ENCODE data around the gene PLSCR3. TPM values are rescaled to one million over a fixed set of nuclear protein-coding genes. Genes with fewer than 3 reads are reported as not detected.

The PLSCR3 gene
- total RNA-seq, 1 experiment from 2014 or later, result 15.2 TPM

DNA sequence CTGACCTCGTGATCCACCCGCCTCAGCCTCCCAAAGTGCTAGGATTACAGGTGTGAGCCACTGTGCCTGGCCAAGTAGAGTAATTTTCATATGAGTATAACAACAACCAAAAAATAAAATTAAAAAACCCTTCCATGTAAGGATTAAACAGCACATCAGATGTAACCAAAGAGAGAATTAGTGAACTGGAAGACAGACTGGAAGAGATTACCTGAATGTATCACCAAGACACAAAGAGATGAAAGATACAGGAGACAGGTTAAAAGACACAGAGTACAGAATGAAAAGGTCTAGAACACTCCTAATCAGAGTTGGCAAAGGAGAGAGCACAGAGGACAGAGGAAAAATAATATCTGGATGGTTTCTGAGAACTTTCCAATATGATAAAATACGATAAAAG, 15.2 kb downstream of the PLSCR3 start:
- no peak overlapping the region for H3K27ac ChIP-seq (ENCODE audit: low read depth, low read length, poor library complexity, severe bottlenecking)
- ChIA-PET POLR2A (ENCODE audit: low non-redundant PET) (no interaction called here), CTCF (no interaction called here)
- H3K9me3 ChIP-seq (ENCODE audit: low read depth, low read length, poor library complexity, severe bottlenecking), result no peaks in the 10 kb centered on the region
- intact Hi-C loops (cut with micrococcal nuclease; ENCODE audit: unreplicated experiment), result no loop called here
- TF ChIP-seq, protein P1, sequence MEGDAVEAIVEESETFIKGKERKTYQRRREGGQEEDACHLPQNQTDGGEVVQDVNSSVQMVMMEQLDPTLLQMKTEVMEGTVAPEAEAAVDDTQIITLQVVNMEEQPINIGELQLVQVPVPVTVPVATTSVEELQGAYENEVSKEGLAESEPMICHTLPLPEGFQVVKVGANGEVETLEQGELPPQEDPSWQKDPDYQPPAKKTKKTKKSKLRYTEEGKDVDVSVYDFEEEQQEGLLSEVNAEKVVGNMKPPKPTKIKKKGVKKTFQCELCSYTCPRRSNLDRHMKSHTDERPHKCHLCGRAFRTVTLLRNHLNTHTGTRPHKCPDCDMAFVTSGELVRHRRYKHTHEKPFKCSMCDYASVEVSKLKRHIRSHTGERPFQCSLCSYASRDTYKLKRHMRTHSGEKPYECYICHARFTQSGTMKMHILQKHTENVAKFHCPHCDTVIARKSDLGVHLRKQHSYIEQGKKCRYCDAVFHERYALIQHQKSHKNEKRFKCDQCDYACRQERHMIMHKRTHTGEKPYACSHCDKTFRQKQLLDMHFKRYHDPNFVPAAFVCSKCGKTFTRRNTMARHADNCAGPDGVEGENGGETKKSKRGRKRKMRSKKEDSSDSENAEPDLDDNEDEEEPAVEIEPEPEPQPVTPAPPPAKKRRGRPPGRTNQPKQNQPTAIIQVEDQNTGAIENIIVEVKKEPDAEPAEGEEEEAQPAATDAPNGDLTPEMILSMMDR (conservative IDR thresholded peaks at IDR 0.05; ENCODE audit: low read depth, low read length), result no peak
- TF ChIP-seq EZH2 (IDR thresholded peaks at IDR 0.05; ENCODE audit: borderline replicate concordance, low read depth, low read length, poor library complexity, severe bottlenecking), result no peak
- no peak for DNase-seq (ENCODE audit: low spot score)
- no peaks in the 10 kb centered on the region for H3K4me1 ChIP-seq (ENCODE audit: insufficient read depth, low read length, poor library complexity, severe bottlenecking)
- no TSS peak for BruUV-seq (replicated peaks)
- no peaks in the 10 kb centered on the region for H3K36me3 ChIP-seq (ENCODE audit: insufficient read depth, low read length, poor library complexity, severe bottlenecking)
- H3K4me3 ChIP-seq (ENCODE audit: low read depth, low read length, poor library complexity, severe bottlenecking), result no peak overlapping the region
- H3K27me3 ChIP-seq (replicated peaks; ENCODE audit: insufficient read depth, low read depth, low read length, poor library complexity), result no peaks in the 10 kb centered on the region

DNA sequence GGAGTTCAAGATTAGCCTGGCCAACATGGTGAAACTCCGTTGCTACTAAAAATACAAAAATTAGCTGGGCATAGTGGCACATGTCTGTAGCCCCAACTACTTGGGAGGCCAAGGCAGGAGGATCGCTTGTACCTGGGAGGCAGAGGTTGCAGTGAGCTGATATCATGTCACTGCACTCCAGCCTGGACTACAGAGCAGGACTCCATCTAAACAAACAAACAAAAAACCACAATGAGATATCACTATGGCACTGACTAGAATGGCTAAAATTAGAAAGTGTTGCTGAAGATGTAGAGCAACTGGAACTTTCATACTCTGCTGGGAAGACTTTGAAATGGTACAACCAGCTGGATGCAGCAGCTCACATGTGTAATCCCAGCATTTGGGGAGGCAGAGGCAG, 20.0 kb downstream of the PLSCR3 start:
- no peaks in the 10 kb centered on the region for H3K36me3 ChIP-seq (ENCODE audit: insufficient read depth, low read length, poor library complexity, severe bottlenecking)

DNA sequence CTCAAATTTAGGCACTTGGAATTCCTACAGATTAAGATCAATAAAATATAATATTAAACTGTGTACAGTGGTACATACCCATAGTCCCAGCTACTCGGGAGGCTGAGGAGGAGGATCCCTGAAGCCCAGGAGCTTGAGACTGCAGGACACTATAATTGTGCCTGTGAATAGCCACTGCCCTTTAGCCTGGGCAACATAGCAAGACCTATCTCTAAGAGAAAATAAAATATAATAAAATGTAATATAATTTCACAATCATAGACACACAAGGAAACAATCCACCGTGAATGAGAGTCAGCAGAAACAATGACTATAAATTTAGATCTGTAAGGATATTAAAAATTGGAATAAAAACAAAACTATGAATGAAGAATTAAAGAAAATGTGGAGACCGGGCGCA, 23.5 kb downstream of the PLSCR3 start:
- H3K27me3 ChIP-seq (replicated peaks; ENCODE audit: insufficient read depth, low read depth, low read length, poor library complexity), result no peaks in the 10 kb centered on the region
- ChIA-PET CTCF (interaction anchor here (0.6 kb wide), 2 partner anchors 151 to 233 kb away, joined by 5 to 13 read pairs; partner anchors contain the start of genes ACADVL and DLG4), POLR2A (ENCODE audit: low non-redundant PET) (interaction anchor here (0.7 kb wide), 1 partner anchor 120 kb away, joined by 3 read pairs; no protein-coding TSS in a partner anchor)
- BruUV-seq (replicated peaks), result no TSS peak
- TF ChIP-seq, protein P1 (conservative IDR thresholded peaks at IDR 0.05; ENCODE audit: low read depth, low read length), result no peak
- TF ChIP-seq EZH2 (IDR thresholded peaks at IDR 0.05; ENCODE audit: borderline replicate concordance, low read depth, low read length, poor library complexity, severe bottlenecking), result no peak
- H3K27ac ChIP-seq (ENCODE audit: low read depth, low read length, poor library complexity, severe bottlenecking), result no peak overlapping the region
- H3K9me3 ChIP-seq (ENCODE audit: low read depth, low read length, poor library complexity, severe bottlenecking), result no peaks in the 10 kb centered on the region
- no peak for DNase-seq (ENCODE audit: low spot score)
- no peak overlapping the region for H3K4me3 ChIP-seq (ENCODE audit: low read depth, low read length, poor library complexity, severe bottlenecking)
- no peaks in the 10 kb centered on the region for H3K4me1 ChIP-seq (ENCODE audit: insufficient read depth, low read length, poor library complexity, severe bottlenecking)
- no peaks in the 10 kb centered on the region for H3K36me3 ChIP-seq (ENCODE audit: insufficient read depth, low read length, poor library complexity, severe bottlenecking)
- intact Hi-C loops (cut with micrococcal nuclease; ENCODE audit: unreplicated experiment), result no loop called here

More for the DNA sequence above, 20.0 kb downstream of the PLSCR3 start:
- Histone ChIP-seq H3K4me1 (ENCODE audit: insufficient read depth, low read length, poor library complexity, severe bottlenecking) (no peaks in the 10 kb centered on the region), H3K27ac (ENCODE audit: low read depth, low read length, poor library complexity, severe bottlenecking) (no peak overlapping the region), H3K27me3 (replicated peaks; ENCODE audit: insufficient read depth, low read depth, low read length, poor library complexity) (no peaks in the 10 kb centered on the region), H3K9me3 (ENCODE audit: low read depth, low read length, poor library complexity, severe bottlenecking) (no peaks in the 10 kb centered on the region), H3K4me3 (ENCODE audit: low read depth, low read length, poor library complexity, severe bottlenecking) (no peak overlapping the region)
- intact Hi-C loops (cut with micrococcal nuclease; ENCODE audit: unreplicated experiment), result no loop called here
- BruUV-seq (replicated peaks), result no TSS peak
- CTCF ChIA-PET, result interaction anchor here (0.6 kb wide), 1 partner anchor 129 kb away, joined by 3 read pairs; no protein-coding TSS in a partner anchor
- POLR2A ChIA-PET (ENCODE audit: low non-redundant PET), result no interaction called here
- TF ChIP-seq, protein P1 (conservative IDR thresholded peaks at IDR 0.05; ENCODE audit: low read depth, low read length), result no peak
- TF ChIP-seq EZH2 (IDR thresholded peaks at IDR 0.05; ENCODE audit: borderline replicate concordance, low read depth, low read length, poor library complexity, severe bottlenecking), result no peak
- DNase-seq (ENCODE audit: low spot score), result no peak

Data from A673 (cell line).